CD14-positive monocyte (primary cell): ENCODE measurements around the gene RASGRP2. TPM values are rescaled to one million over a fixed set of nuclear protein-coding genes. Genes with fewer than 3 reads are reported as not detected.

Experiments used
- DNase-seq, 3 donors: peaks; one replicate each; pipeline ENCODE4 v3.0.0-alpha.2; 2011 to 2022
- H2AFZ ChIP-seq: 2 replicates; pipeline ENCODE4 v1.6.0; 2012; ENCODE audit warnings: mild to moderate bottlenecking, low read depth, low read length, inconsistent platforms; ENCODE audit not compliant: insufficient read depth, poor library complexity, severe bottlenecking
- H3K27ac ChIP-seq, 2 donors: 1 replicate in 1 of 2; 2 replicates in 1 of 2; pipeline ENCODE4 v1.5.1; 2012 to 2013; ENCODE audit warnings: low read length in 2 of 2, control low read depth in 1 of 2, inconsistent platforms in 1 of 2, low read depth in 1 of 2, mild to moderate bottlenecking in 1 of 2
- H3K27me3 ChIP-seq, 2 donors: one replicate each; pipeline versions ENCODE4 v1.6.0 to v1.6.1; 2011 to 2013; ENCODE audit warnings: low read length in 2 of 2; ENCODE audit not compliant: control insufficient read depth in 2 of 2, insufficient read depth in 2 of 2
- H3K36me3 ChIP-seq, 2 donors: replicated peaks in 1 of 2; 1 replicate in 1 of 2; 2 replicates in 1 of 2; pipeline versions ENCODE4 v1.5.1 to v1.6.1; 2012 to 2013; ENCODE audit warnings: low read length in 2 of 2, control low read depth in 1 of 2, inconsistent platforms in 1 of 2, mild to moderate bottlenecking in 1 of 2; ENCODE audit not compliant: insufficient read depth in 2 of 2, control insufficient read depth in 1 of 2
- H3K4me1 ChIP-seq, 2 donors: 1 replicate in 1 of 2; 2 replicates in 1 of 2; pipeline versions ENCODE4 v1.5.1 to v1.6.1; 2012 to 2013; ENCODE audit warnings: low read length in 2 of 2, control low read depth in 1 of 2, inconsistent platforms in 1 of 2, mild to moderate bottlenecking in 1 of 2, moderate library complexity in 1 of 2; ENCODE audit not compliant: insufficient read depth in 2 of 2, control insufficient read depth in 1 of 2
- H3K4me2 ChIP-seq: replicated peaks from 2 replicates; pipeline ENCODE3; 2012; ENCODE audit warnings: low read length, moderate library complexity, mild to moderate bottlenecking; ENCODE audit not compliant: poor library complexity, severe bottlenecking; ENCODE audit errors: extremely low read depth
- H3K4me3 ChIP-seq, 3 experiments: fragments of 200-600 bp in 1 of 3; sonication (generic) in 1 of 3; replicated peaks in 1 of 3; 1 replicate in 2 of 3; 2 replicates in 1 of 3; pipeline ENCODE4 v1.5.1; 2011 to 2013; ENCODE audit warnings: low read length in 3 of 3, mild to moderate bottlenecking in 3 of 3, control low read depth in 2 of 3, low read depth in 2 of 3, inconsistent platforms in 1 of 3, moderate library complexity in 1 of 3
- H3K79me2 ChIP-seq: 2 replicates; pipeline ENCODE4 v1.6.0; 2012; ENCODE audit warnings: mild to moderate bottlenecking, control low read depth, inconsistent platforms, low read length, moderate library complexity; ENCODE audit not compliant: insufficient read depth
- H3K9ac ChIP-seq: 2 replicates; pipeline ENCODE4 v1.6.0; 2017; ENCODE audit warnings: low read length, mild to moderate bottlenecking; ENCODE audit not compliant: insufficient read depth, poor library complexity, severe bottlenecking
- H3K9me3 ChIP-seq, 2 donors: replicated peaks in 1 of 2; 1 replicate in 1 of 2; 2 replicates in 1 of 2; pipeline versions ENCODE4 v1.5.1 to v1.6.1; 2012 to 2013; ENCODE audit warnings: low read length in 2 of 2, control low read depth in 1 of 2; ENCODE audit not compliant: control insufficient read depth in 1 of 2, insufficient read depth in 1 of 2
- H4K20me1 ChIP-seq: 2 replicates; pipeline ENCODE4 v1.6.0; 2012; ENCODE audit warnings: mild to moderate bottlenecking, low read length, control low read depth, moderate library complexity; ENCODE audit not compliant: insufficient read depth
- H3K27ac Mint-ChIP-seq, 7 donors: one replicate each; pipeline ENCODE4 v1.8.0; 2020; ENCODE audit warnings: mild to moderate bottlenecking in 7 of 7, mixed read lengths in 7 of 7, moderate library complexity in 6 of 7, inconsistent platforms in 2 of 7
- H3K27me3 Mint-ChIP-seq, 3 donors: one replicate each; pipeline ENCODE4 v1.8.0; 2021 to 2022; ENCODE audit warnings: low read depth in 3 of 3, mild to moderate bottlenecking in 3 of 3, mixed read lengths in 3 of 3, moderate library complexity in 3 of 3, inconsistent platforms in 1 of 3
- H3K36me3 Mint-ChIP-seq, 2 donors: one replicate each; pipeline ENCODE4 v1.8.0; 2020; ENCODE audit warnings: mixed read lengths in 2 of 2, inconsistent platforms in 1 of 2, mild to moderate bottlenecking in 1 of 2
- H3K4me1 Mint-ChIP-seq: one replicate; pipeline ENCODE4 v1.8.0; 2020; ENCODE audit warnings: mild to moderate bottlenecking, mixed read lengths
- H3K4me3 Mint-ChIP-seq, 2 donors: one replicate each; pipeline ENCODE4 v1.8.0; 2020; ENCODE audit warnings: mild to moderate bottlenecking in 2 of 2, mixed read lengths in 2 of 2, moderate library complexity in 1 of 2
- H3K9me3 Mint-ChIP-seq, 7 donors: one replicate each; pipeline ENCODE4 v1.8.0; 2020 to 2022; ENCODE audit warnings: mixed read lengths in 7 of 7, mild to moderate bottlenecking in 6 of 7, moderate library complexity in 6 of 7, inconsistent platforms in 2 of 7
- CTCF ChIP-seq: fragments of 200-600 bp; IDR thresholded peaks from one replicate; pipeline ENCODE4 v1.8.0; 2022; ENCODE audit warnings: antibody characterized with exemption, mild to moderate bottlenecking
- WGBS: methylation state at CpG from one replicate; pipeline ENCODE4 v1.1.5; 2013; ENCODE audit warnings: missing lambda C conversion rate; ENCODE audit not compliant: insufficient coverage; 5-methylcytosine and 5-hydroxymethylcytosine counted together
- intact Hi-C, 2 donors: fragments of 100-400 bp; cut with micrococcal nuclease; formaldehyde crosslinking; loops; one replicate each; pipeline versions ENCODE4 v1.15.0 to v1.15.1; 2023
- polyA plus RNA-seq, 3 donors: library from polyadenylated mRNA; depleted of rRNA in 1 of 3; unstranded in 2 of 3; stranded (reverse) in 1 of 3; fragments of 300-500 nt in 2 of 3; fragments of >200 nt in 1 of 3; fragmentation: Illumina TruSeq in 2 of 3; gene quantifications; 1 replicate in 2 of 3; 2 replicates in 1 of 3; pipeline ENCODE4 v1.2.3, GENCODE V29; 2012 to 2021

Gene RASGRP2
- polyA plus RNA-seq, 3 donors, result 67.6 to 242 (median 68.8) TPM

GRCh38 chr11:64692764-64693331 lies 51.1 kb downstream of the RASGRP2 start:
- Mint-ChIP-seq H3K36me3 (no peaks in the 10 kb centered on the region), H3K27me3 (peaks cover 23 to 37% (median 35%) of the 10 kb centered on the region in 3 donors), H3K4me3 (peak overlapping the region; percentile 57 to 77), H3K9me3 (peaks cover 0 to 3% (median 0%) of the 10 kb centered on the region in 7 donors), H3K4me1 (peaks cover 25% of the 10 kb centered on the region), H3K27ac (no peak overlapping the region)
- Histone ChIP-seq H3K9ac (no peak overlapping the region), H3K27ac (no peak overlapping the region), H3K4me3 (no peak overlapping the region), H3K36me3 (no peaks in the 10 kb centered on the region), H4K20me1 (no peaks in the 10 kb centered on the region), H2AFZ (peak overlapping the region; percentile 39), H3K9me3 (no peaks in the 10 kb centered on the region), H3K4me1 (peaks cover 16 to 21% of the 10 kb centered on the region in 2 donors), H3K4me2 (peak overlapping the region; percentile 33), H3K79me2 (no peaks in the 10 kb centered on the region), H3K27me3 (peaks cover 4 to 19% of the 10 kb centered on the region in 2 donors)
- no peak for TF ChIP-seq CTCF
- intact Hi-C loops, result no loop called here
- 0% methylated on average over 5 of the region's 13 CpGs for WGBS
- DNase-seq, result no peak

DNA sequence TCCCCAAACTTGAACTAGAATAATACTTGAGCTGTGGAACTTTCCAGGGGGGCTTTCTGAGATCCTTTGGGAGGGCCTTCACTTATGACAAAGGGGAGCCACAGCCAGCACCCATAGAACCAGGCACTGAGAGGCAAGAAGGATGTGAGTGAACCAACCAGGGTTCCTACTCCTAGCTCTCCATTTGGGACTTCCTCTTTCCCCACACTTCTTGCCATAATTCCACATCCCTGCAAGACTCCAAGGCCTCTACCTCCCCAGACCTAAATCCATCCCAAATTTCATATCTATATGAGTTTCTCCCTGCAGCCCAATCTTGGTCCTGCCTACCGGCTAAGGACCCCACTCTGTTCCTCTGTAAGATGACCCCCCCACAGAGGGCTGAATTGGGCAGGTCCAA lies 52.4 kb downstream of the RASGRP2 start:
- 100% methylated on average over 1 of the region's 1 CpG for WGBS
- Mint-ChIP-seq H3K9me3 (peaks cover 0 to 3% (median 0%) of the 10 kb centered on the region in 7 donors), H3K36me3 (no peaks in the 10 kb centered on the region), H3K4me3 (no peak overlapping the region), H3K27ac (peak overlapping the region in 1 of 7 donors; percentile 43), H3K27me3 (peaks cover 22 to 36% (median 29%) of the 10 kb centered on the region in 3 donors), H3K4me1 (peaks cover 38% of the 10 kb centered on the region)
- Histone ChIP-seq H3K9ac (no peak overlapping the region), H3K4me3 (no peak overlapping the region), H3K9me3 (no peaks in the 10 kb centered on the region), H3K36me3 (no peaks in the 10 kb centered on the region), H3K27me3 (peaks cover 4 to 19% of the 10 kb centered on the region in 2 donors), H3K4me1 (peaks cover 27 to 34% of the 10 kb centered on the region in 2 donors), H3K4me2 (no peak overlapping the region), H3K27ac (no peak overlapping the region), H2AFZ (no peak overlapping the region), H4K20me1 (no peaks in the 10 kb centered on the region), H3K79me2 (no peaks in the 10 kb centered on the region)
- intact Hi-C loops, result no loop called here
- no peak for TF ChIP-seq CTCF
- DNase-seq, result no peak
